GM12878 (cell line): Measurements from ENCODE around the gene TMEM132D. TPM values are rescaled to one million over a fixed set of nuclear protein-coding genes. Genes with fewer than 3 reads are reported as not detected.

Experiments used
- ATAC-seq: fragments of 200-7000 bp; cut with Tn5 transposase; 3 replicates; pipeline ENCODE4 v1.9.1; 2020; ENCODE audit warnings: mild to moderate bottlenecking, moderate library complexity
- BruUV-seq: library from RNA; stranded (reverse); fragments of 400-500 nt; replicated peaks from 2 replicates; lab custom pipeline; 2021; lab: Mats Ljungman, UMichigan
- CTCF ChIA-PET: fragments of 300-600 bp; sonication (Branson Sonifier 250); formaldehyde crosslinking; extraction: SDS; loops from one replicate; lab custom pipeline; 2021; ENCODE audit warnings: inconsistent platforms; lab: Yijun Ruan, JAX
- POLR2A ChIA-PET: fragments of 350-600 bp; formaldehyde crosslinking; extraction: SDS; loops from one replicate; lab custom pipeline; 2021; ENCODE audit warnings: inconsistent platforms; lab: Charles Lee
- RAD21 ChIA-PET: fragments of 300-600 bp; sonication (Branson Sonifier 250); formaldehyde crosslinking; loops from one replicate; lab custom pipeline; 2023; ENCODE audit warnings: antibody characterized with exemption; ENCODE audit not compliant: unreplicated experiment; lab: Charles Lee
- SMC1A ChIA-PET: fragments of 300-600 bp; sonication (Branson Sonifier 250); formaldehyde crosslinking; loops from one replicate; lab custom pipeline; 2023; ENCODE audit not compliant: unreplicated experiment, uncharacterized antibody; lab: Charles Lee
- DNase-seq: peaks from one replicate; pipeline ENCODE4 v3.0.0-alpha.2; 2011; ENCODE audit warnings: low read depth, low spot score
- FAIRE-seq: peaks from 3 replicates; lab custom pipeline; 2011; peaks lifted over from hg19 to GRCh38; lab: Jason Lieb, UNC
- H2AFZ ChIP-seq: 2 replicates; pipeline ENCODE4 v1.6.0; 2011; ENCODE audit warnings: low read depth, low read length, control low read depth; ENCODE audit not compliant: control insufficient read depth
- H3K27ac ChIP-seq: 2 replicates; pipeline ENCODE4 v1.5.1; 2011; ENCODE audit warnings: control low read depth; ENCODE audit not compliant: control insufficient read depth, insufficient read depth
- H3K27me3 ChIP-seq, 2 experiments: replicated peaks in 1 of 2; 2 replicates each; pipeline versions ENCODE4 v1.6.0 to v1.6.1; 2011; ENCODE audit warnings: low read length in 1 of 2; ENCODE audit not compliant: control insufficient read depth in 2 of 2, insufficient read depth in 2 of 2
- H3K36me3 ChIP-seq, 2 experiments: 2 replicates each; pipeline ENCODE4 v1.5.1; 2011; ENCODE audit warnings: low read length in 1 of 2; ENCODE audit not compliant: control insufficient read depth in 2 of 2, insufficient read depth in 2 of 2
- H3K4me1 ChIP-seq: 2 replicates; pipeline ENCODE4 v1.6.1; 2011; ENCODE audit warnings: mild to moderate bottlenecking, low read length, moderate library complexity, mixed read lengths; ENCODE audit not compliant: control insufficient read depth, insufficient read depth
- H3K4me2 ChIP-seq: 2 replicates; pipeline ENCODE4 v1.6.0; 2011; ENCODE audit warnings: control low read depth; ENCODE audit not compliant: control insufficient read depth, insufficient read depth
- H3K4me3 ChIP-seq: fragments of 200-600 bp; sonication (generic); 2 replicates; pipeline ENCODE4 v1.5.1; 2016
- H3K79me2 ChIP-seq: 2 replicates; pipeline ENCODE4 v1.6.0; 2011; ENCODE audit warnings: low read length; ENCODE audit not compliant: control insufficient read depth, insufficient read depth
- H3K9ac ChIP-seq: 2 replicates; pipeline ENCODE4 v1.8.0; 2011; ENCODE audit warnings: low read length, control low read depth, mixed read lengths; ENCODE audit not compliant: control insufficient read depth, insufficient read depth
- H3K9me3 ChIP-seq: replicated peaks from 3 replicates; pipeline ENCODE4 v1.5.1; 2011; ENCODE audit warnings: mild to moderate bottlenecking, low read length; ENCODE audit not compliant: control insufficient read depth, insufficient read depth
- H4K20me1 ChIP-seq: 2 replicates; pipeline ENCODE4 v1.6.0; 2011; ENCODE audit not compliant: control insufficient read depth, insufficient read depth
- BACH1 ChIP-seq: fragments of 450-650 bp; IDR thresholded peaks from 2 replicates; pipeline ENCODE4 v1.6.1; 2017; ENCODE audit warnings: mild to moderate bottlenecking, borderline replicate concordance
- EZH2 ChIP-seq: IDR thresholded peaks from 2 replicates; pipeline ENCODE4 v1.6.1; 2012; ENCODE audit warnings: low read depth, mild to moderate bottlenecking, control low read depth, inconsistent platforms, low read length, borderline replicate concordance; ENCODE audit not compliant: control insufficient read depth
- HDGF ChIP-seq: fragments of 450-650 bp; IDR thresholded peaks from 2 replicates; pipeline ENCODE4 v1.6.1; 2016; ENCODE audit warnings: antibody characterized with exemption
- IKZF2 ChIP-seq, 2 experiments: fragments of 450-650 bp; IDR thresholded peaks; 2 replicates each; pipeline ENCODE4 v1.6.1; 2017; ENCODE audit warnings: mild to moderate bottlenecking in 2 of 2, moderate library complexity in 2 of 2
- RAD51 ChIP-seq: fragments of 450-650 bp; IDR thresholded peaks from 2 replicates; pipeline ENCODE4 v1.6.1; 2016; ENCODE audit warnings: moderate library complexity, mild to moderate bottlenecking, inconsistent platforms
- SPI1 ChIP-seq: IDR thresholded peaks from 2 replicates; pipeline ENCODE4 v1.6.1; 2011; ENCODE audit warnings: low read depth, mild to moderate bottlenecking, low read length, moderate library complexity, borderline replicate concordance; ENCODE audit not compliant: insufficient read depth
- SREBF1 ChIP-seq: IDR thresholded peaks from 2 replicates; pipeline ENCODE4 v1.6.1; 2012; ENCODE audit warnings: mild to moderate bottlenecking, low read length
- TCF7 ChIP-seq: IDR thresholded peaks from 2 replicates; pipeline ENCODE4 v1.6.1; 2014; ENCODE audit warnings: antibody characterized with exemption, borderline replicate concordance
- ZBED1 ChIP-seq: IDR thresholded peaks from 2 replicates; pipeline ENCODE4 v1.6.1; 2016; ENCODE audit warnings: borderline replicate concordance
- WGBS: methylation state at CpG from one replicate; pipeline ENCODE4 v1.1.6; 2016; ENCODE audit warnings: low lambda C conversion rate; ENCODE audit not compliant: insufficient replicate concordance, insufficient coverage; ENCODE audit errors: missing lambda C conversion rate; 5-methylcytosine and 5-hydroxymethylcytosine counted together
- in situ Hi-C: fragments of 300-500 bp; cut with MboI; formaldehyde crosslinking; loops from 9 replicates; pipeline ENCODE4 v1.14.3; 2018; ENCODE audit warnings: mixed read lengths
- intact Hi-C: fragments of 100-400 bp; cut with micrococcal nuclease; formaldehyde crosslinking; loops from one replicate; pipeline ENCODE4 v1.14.2; 2022; ENCODE audit not compliant: unreplicated experiment
- polyA plus RNA-seq, 11 experiments: library from polyadenylated mRNA; depleted of rRNA in 4 of 11; unstranded in 6 of 11; stranded (reverse) in 5 of 11; fragments of >200 nt; fragmentation: Nextera tagmentation in 4 of 11; fragmentation: Illumina TruSeq in 1 of 11; extraction: Ambion mirVana in 4 of 11; extraction: Trizol in 1 of 11; gene quantifications; 1 replicate in 1 of 11; 2 replicates in 10 of 11; pipeline versions ENCODE4 v1.2.1 to v1.2.3, GENCODE V29; 2011 to 2016; ENCODE audit warnings: inconsistent platforms in 2 of 11, missing spikeins in 2 of 11, low read depth in 1 of 11
- total RNA-seq, 4 experiments: library from RNA; depleted of rRNA in 3 of 4; stranded (reverse); fragments of >200 nt in 3 of 4; fragmentation: Illumina TruSeq in 1 of 4; extraction: Trizol in 1 of 4; gene quantifications; 2 replicates each; pipeline versions ENCODE4 v1.2.1 to v1.2.3, GENCODE V29; 2013 to 2021
- TF ChIP-seq, protein P1 (sequence below): fragments of 450-650 bp; IDR thresholded peaks from 2 replicates; pipeline ENCODE4 v1.6.1; 2017; ENCODE audit warnings: mild to moderate bottlenecking, moderate library complexity
- TF ChIP-seq, protein P2 (sequence below): fragments of 450-650 bp; IDR thresholded peaks from 2 replicates; pipeline ENCODE4 v1.6.1; 2016; ENCODE audit warnings: mild to moderate bottlenecking
- TF ChIP-seq, protein P3 (sequence below): fragments of 450-650 bp; IDR thresholded peaks from 2 replicates; pipeline ENCODE4 v1.6.1; 2017; ENCODE audit warnings: mild to moderate bottlenecking

TMEM132D gene
- total and polyA plus RNA-seq, 10 of the 15 experiments (the other 5 are each of a cell fraction or from before 2014, with no cell fraction given), result under 0.01 to 0.12 (median 0.02) TPM; not detected in 3

DNA sequence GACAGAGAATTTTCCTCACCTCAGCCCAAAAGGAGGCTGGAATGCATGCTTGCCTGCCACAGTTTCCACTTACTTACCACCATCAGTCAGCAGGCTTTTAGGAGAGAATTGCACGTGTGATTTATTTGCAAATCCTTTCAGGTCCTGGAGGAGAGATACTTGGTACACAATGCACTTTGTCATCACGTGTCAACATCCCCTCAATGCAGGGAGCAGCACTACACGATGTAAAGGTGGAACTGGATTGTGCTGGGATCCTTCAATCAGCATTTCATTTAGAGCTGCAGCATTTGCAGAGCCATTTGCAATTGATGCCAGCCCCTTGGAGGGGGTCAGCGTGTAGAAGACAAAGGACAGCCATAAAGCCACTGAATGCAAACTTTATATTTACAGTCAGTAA is 832.5 kb downstream of the TMEM132D start:
- RAD21 ChIA-PET, result no interaction called here
- H3K4me2 ChIP-seq, result no peak overlapping the region
- no peaks in the 10 kb centered on the region for H3K4me1 ChIP-seq
- no peaks in the 10 kb centered on the region; a peak in 2 of 4 replicates for H3K27me3 ChIP-seq
- in situ Hi-C loops, result no loop called here
- intact Hi-C loops, result no loop called here
- 1% methylated on average over 4 of the region's 4 CpGs for WGBS
- no TSS peak for BruUV-seq
- no peak for TF ChIP-seq IKZF2 (IDR thresholded peaks at IDR 0.05)
- no peak for DNase-seq
- H3K36me3 ChIP-seq, result no peaks in the 10 kb centered on the region
- POLR2A ChIA-PET, result no interaction called here
- FAIRE-seq, result no peak
- no peak overlapping the region for H3K9ac ChIP-seq
- no peak for ATAC-seq
- no peaks in the 10 kb centered on the region for H4K20me1 ChIP-seq
- no peak overlapping the region for H3K27ac ChIP-seq
- H3K79me2 ChIP-seq, result no peaks in the 10 kb centered on the region
- no peaks in the 10 kb centered on the region for H3K9me3 ChIP-seq
- no peak overlapping the region for H3K4me3 ChIP-seq
- CTCF ChIA-PET, result no interaction called here
- no peak overlapping the region for H2AFZ ChIP-seq
- SMC1A ChIA-PET, result no interaction called here

DNA sequence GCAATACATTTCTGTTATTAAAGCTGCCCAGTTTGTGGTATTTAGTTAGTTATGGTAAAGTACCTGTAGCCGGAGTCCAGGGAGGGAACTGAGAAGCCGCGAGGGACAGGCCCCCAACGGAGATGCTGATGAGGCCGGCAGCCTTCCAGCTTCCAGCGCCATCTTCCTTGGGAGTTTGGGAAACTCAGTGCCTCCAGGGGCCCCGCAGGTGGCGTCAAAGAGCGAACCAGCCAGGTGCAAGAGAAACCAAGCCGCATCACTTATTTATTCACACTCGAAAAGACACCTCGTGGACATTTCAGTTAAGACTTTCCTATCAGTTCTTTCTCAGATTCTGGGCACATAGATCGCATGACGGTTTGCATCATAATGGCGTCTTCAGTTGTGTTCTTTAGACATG is 833.9 kb downstream of the TMEM132D start:
- 65% methylated on average over 15 of the region's 15 CpGs for WGBS
- POLR2A ChIA-PET, result no interaction called here
- in situ Hi-C loops (no loop called here), intact Hi-C loops (no loop called here)
- FAIRE-seq (no peak), ATAC-seq (no peak), DNase-seq (no peak)
- no peaks in the 10 kb centered on the region for H3K79me2 ChIP-seq
- no peak overlapping the region for H3K27ac ChIP-seq
- RAD21 ChIA-PET, result no interaction called here
- no peaks in the 10 kb centered on the region for H3K9me3 ChIP-seq
- no peaks in the 10 kb centered on the region for H3K4me1 ChIP-seq
- no TSS peak for BruUV-seq
- CTCF ChIA-PET, result no interaction called here
- H3K4me3 ChIP-seq, result no peak overlapping the region
- no peaks in the 10 kb centered on the region for H4K20me1 ChIP-seq
- no peak overlapping the region for H3K9ac ChIP-seq
- no peaks in the 10 kb centered on the region for H3K36me3 ChIP-seq
- SMC1A ChIA-PET, result interaction anchor here (0.8 kb wide), 1 partner anchor 284 kb away, joined by 3 read pairs; no protein-coding TSS in a partner anchor
- no peak overlapping the region for H2AFZ ChIP-seq
- H3K4me2 ChIP-seq, result no peak overlapping the region
- H3K27me3 ChIP-seq, result no peaks in the 10 kb centered on the region; a peak in 2 of 4 replicates
- TF ChIP-seq ZBED1 (no peak), SPI1 (no peak), HDGF (no peak), RAD51 (no peak), TCF7 (no peak), BACH1 (no peak), EZH2 (no peak), SREBF1 (no peak)
- TF ChIP-seq, protein P1, sequence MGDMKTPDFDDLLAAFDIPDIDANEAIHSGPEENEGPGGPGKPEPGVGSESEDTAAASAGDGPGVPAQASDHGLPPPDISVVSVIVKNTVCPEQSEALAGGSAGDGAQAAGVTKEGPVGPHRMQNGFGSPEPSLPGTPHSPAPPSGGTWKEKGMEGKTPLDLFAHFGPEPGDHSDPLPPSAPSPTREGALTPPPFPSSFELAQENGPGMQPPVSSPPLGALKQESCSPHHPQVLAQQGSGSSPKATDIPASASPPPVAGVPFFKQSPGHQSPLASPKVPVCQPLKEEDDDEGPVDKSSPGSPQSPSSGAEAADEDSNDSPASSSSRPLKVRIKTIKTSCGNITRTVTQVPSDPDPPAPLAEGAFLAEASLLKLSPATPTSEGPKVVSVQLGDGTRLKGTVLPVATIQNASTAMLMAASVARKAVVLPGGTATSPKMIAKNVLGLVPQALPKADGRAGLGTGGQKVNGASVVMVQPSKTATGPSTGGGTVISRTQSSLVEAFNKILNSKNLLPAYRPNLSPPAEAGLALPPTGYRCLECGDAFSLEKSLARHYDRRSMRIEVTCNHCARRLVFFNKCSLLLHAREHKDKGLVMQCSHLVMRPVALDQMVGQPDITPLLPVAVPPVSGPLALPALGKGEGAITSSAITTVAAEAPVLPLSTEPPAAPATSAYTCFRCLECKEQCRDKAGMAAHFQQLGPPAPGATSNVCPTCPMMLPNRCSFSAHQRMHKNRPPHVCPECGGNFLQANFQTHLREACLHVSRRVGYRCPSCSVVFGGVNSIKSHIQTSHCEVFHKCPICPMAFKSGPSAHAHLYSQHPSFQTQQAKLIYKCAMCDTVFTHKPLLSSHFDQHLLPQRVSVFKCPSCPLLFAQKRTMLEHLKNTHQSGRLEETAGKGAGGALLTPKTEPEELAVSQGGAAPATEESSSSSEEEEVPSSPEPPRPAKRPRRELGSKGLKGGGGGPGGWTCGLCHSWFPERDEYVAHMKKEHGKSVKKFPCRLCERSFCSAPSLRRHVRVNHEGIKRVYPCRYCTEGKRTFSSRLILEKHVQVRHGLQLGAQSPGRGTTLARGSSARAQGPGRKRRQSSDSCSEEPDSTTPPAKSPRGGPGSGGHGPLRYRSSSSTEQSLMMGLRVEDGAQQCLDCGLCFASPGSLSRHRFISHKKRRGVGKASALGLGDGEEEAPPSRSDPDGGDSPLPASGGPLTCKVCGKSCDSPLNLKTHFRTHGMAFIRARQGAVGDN, result no peak
- TF ChIP-seq, protein P2, sequence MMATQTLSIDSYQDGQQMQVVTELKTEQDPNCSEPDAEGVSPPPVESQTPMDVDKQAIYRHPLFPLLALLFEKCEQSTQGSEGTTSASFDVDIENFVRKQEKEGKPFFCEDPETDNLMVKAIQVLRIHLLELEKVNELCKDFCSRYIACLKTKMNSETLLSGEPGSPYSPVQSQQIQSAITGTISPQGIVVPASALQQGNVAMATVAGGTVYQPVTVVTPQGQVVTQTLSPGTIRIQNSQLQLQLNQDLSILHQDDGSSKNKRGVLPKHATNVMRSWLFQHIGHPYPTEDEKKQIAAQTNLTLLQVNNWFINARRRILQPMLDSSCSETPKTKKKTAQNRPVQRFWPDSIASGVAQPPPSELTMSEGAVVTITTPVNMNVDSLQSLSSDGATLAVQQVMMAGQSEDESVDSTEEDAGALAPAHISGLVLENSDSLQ, result no peak
- TF ChIP-seq, protein P3, sequence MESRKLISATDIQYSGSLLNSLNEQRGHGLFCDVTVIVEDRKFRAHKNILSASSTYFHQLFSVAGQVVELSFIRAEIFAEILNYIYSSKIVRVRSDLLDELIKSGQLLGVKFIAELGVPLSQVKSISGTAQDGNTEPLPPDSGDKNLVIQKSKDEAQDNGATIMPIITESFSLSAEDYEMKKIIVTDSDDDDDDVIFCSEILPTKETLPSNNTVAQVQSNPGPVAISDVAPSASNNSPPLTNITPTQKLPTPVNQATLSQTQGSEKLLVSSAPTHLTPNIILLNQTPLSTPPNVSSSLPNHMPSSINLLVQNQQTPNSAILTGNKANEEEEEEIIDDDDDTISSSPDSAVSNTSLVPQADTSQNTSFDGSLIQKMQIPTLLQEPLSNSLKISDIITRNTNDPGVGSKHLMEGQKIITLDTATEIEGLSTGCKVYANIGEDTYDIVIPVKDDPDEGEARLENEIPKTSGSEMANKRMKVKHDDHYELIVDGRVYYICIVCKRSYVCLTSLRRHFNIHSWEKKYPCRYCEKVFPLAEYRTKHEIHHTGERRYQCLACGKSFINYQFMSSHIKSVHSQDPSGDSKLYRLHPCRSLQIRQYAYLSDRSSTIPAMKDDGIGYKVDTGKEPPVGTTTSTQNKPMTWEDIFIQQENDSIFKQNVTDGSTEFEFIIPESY, result no peak
